SU-DHL-6 (cell line): ENCODE data around the gene SIPA1.
"Not testable (repeated sequence)": the region's sequence is repeated elsewhere in the genome, so short reads cannot be mapped to it uniquely, and the experiment has no call there.

Source experiments
- H2AFZ ChIP-seq: fragments of 200-600 bp; sonication (generic); 2 replicates; pipeline ENCODE4 v1.6.1; 2014; ENCODE audit warnings: low read depth, mild to moderate bottlenecking, moderate library complexity, mixed read lengths, antibody characterized with exemption, low read length; ENCODE audit not compliant: severe bottlenecking
- H3F3A ChIP-seq: fragments of 200-600 bp; shearing (Covaris generic); 2 replicates; pipeline ENCODE4 v1.6.0; 2016; ENCODE audit warnings: antibody characterized with exemption, mild to moderate bottlenecking; ENCODE audit not compliant: insufficient read depth
- H3K27ac ChIP-seq: fragments of 200-600 bp; sonication (generic); 2 replicates; pipeline ENCODE4 v1.5.1; 2016; ENCODE audit warnings: low read depth, mild to moderate bottlenecking, low read length, moderate library complexity, mixed read lengths
- H3K27me3 ChIP-seq: fragments of 200-600 bp; sonication (generic), shearing (Covaris generic); 2 replicates; pipeline ENCODE4 v1.6.0; 2014; ENCODE audit warnings: mild to moderate bottlenecking, low read length
- H3K36me3 ChIP-seq: fragments of 200-600 bp; sonication (generic); 2 replicates; pipeline ENCODE4 v1.6.1; 2014; ENCODE audit warnings: mild to moderate bottlenecking, low read length, mixed read lengths
- H3K4me2 ChIP-seq: fragments of 300-600, 200-600 bp; shearing (Covaris generic), sonication (generic); 2 replicates; pipeline ENCODE4 v1.6.0; 2014; ENCODE audit warnings: low read length, low read depth, mild to moderate bottlenecking; ENCODE audit not compliant: poor library complexity, severe bottlenecking
- H3K4me3 ChIP-seq: fragments of 200-600 bp; sonication (generic); 2 replicates; pipeline ENCODE4 v1.5.1; 2014; ENCODE audit warnings: antibody characterized with exemption, low read length, mild to moderate bottlenecking, mixed read lengths; ENCODE audit not compliant: insufficient read depth, poor library complexity, severe bottlenecking
- H3K79me2 ChIP-seq: fragments of 200-600 bp; sonication (generic); 2 replicates; pipeline ENCODE4 v1.6.1; 2014; ENCODE audit warnings: mild to moderate bottlenecking, low read length, moderate library complexity; ENCODE audit not compliant: insufficient read depth
- H3K9ac ChIP-seq: fragments of 200-600 bp; sonication (generic); 2 replicates; pipeline ENCODE4 v1.7.0; 2014; ENCODE audit warnings: mild to moderate bottlenecking, low read length
- H3K9me2 ChIP-seq: fragments of 200-600 bp; sonication (generic); replicated peaks from 2 replicates; pipeline ENCODE4 v1.6.1; 2014; ENCODE audit warnings: low read length; ENCODE audit not compliant: insufficient read depth
- H3K9me3 ChIP-seq: fragments of 200-600 bp; sonication (generic); 2 replicates; pipeline ENCODE4 v1.6.1; 2014; ENCODE audit warnings: low read length, mixed read lengths; ENCODE audit not compliant: insufficient read depth
- H4K20me1 ChIP-seq: fragments of 200-600 bp; sonication (generic); 2 replicates; pipeline ENCODE4 v1.6.1; 2014; ENCODE audit warnings: low read depth, mild to moderate bottlenecking, antibody characterized with exemption, low read length, moderate library complexity, mixed read lengths
- EZH2phosphoT487 ChIP-seq: fragments of 200-600 bp; sonication (generic), shearing (Covaris generic); conservative IDR thresholded peaks from 2 replicates; pipeline ENCODE4 v1.6.1; 2018; ENCODE audit warnings: mild to moderate bottlenecking, antibody characterized with exemption, low read length, moderate library complexity, mixed read lengths
- TF ChIP-seq, protein P1 (sequence below): fragments of 200-600 bp; sonication (generic); IDR thresholded peaks from one replicate; pipeline ENCODE4 v1.5.1; 2017; ENCODE audit warnings: antibody characterized with exemption, mild to moderate bottlenecking, low read length, moderate library complexity; ENCODE audit not compliant: insufficient read depth, poor library complexity, severe bottlenecking

The SIPA1 gene

DNA sequence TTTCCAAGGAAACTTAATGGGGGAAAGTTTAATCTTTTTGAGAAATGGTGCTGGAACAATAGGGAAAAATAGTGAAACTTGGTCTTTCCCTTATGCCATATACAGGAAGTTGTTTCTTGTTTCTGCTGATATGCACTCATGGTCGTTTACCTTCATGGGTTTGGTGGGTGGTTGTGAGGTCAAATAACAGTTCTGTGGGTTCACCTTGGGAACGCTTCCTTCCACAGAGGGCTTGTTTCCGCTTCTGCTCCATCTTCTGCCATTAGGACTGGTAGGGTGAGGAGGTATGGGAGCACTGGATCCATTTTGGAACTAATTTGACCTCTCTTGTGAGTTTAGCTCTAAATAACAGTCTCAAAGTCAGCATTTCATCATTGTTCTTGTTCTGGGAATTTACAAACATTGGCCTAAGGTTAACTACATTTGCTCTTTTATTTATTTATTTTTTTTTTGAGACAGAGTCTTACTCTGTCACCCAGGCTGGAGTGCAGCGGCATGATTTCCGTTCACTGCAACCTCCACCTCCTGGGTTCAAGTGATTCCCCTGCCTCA is 42.4 kb downstream of the SIPA1 start:
- Histone ChIP-seq H3K4me3 (no peak overlapping the region), H2AFZ (no peak overlapping the region), H3K9ac (no peak overlapping the region), H3K79me2 (no peaks in the 10 kb centered on the region), H3K36me3 (no peaks in the 10 kb centered on the region), H3K27ac (no peak overlapping the region), H4K20me1 (no peaks in the 10 kb centered on the region), H3K9me3 (no peaks in the 10 kb centered on the region), H3K9me2 (no peaks in the 10 kb centered on the region), H3K4me2 (no peak overlapping the region), H3K27me3 (no peaks in the 10 kb centered on the region), H3F3A (no peaks in the 10 kb centered on the region)
- TF ChIP-seq, protein P1, sequence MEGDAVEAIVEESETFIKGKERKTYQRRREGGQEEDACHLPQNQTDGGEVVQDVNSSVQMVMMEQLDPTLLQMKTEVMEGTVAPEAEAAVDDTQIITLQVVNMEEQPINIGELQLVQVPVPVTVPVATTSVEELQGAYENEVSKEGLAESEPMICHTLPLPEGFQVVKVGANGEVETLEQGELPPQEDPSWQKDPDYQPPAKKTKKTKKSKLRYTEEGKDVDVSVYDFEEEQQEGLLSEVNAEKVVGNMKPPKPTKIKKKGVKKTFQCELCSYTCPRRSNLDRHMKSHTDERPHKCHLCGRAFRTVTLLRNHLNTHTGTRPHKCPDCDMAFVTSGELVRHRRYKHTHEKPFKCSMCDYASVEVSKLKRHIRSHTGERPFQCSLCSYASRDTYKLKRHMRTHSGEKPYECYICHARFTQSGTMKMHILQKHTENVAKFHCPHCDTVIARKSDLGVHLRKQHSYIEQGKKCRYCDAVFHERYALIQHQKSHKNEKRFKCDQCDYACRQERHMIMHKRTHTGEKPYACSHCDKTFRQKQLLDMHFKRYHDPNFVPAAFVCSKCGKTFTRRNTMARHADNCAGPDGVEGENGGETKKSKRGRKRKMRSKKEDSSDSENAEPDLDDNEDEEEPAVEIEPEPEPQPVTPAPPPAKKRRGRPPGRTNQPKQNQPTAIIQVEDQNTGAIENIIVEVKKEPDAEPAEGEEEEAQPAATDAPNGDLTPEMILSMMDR = no peak
- no peak for TF ChIP-seq EZH2phosphoT487

DNA sequence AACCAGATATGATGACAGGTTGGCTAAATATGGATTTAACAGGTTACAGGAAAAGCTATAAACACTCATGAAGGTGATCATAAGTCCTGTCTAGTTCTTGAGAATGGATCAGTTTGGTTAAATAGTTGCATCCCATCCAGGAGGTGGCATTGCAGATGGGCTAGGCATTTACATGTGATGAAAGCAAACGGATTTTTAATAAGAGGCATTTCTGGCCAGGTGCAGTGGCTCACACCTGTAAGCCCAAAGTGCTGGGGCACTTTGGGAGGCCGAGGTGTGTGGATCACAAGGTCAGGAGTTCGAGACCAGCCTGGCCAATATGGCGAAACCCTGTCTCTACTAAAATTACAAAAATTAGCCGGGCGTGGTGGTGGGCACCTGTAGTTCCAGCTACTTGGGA is 45.6 kb downstream of the SIPA1 start:
- H3K79me2 ChIP-seq, H3K36me3 ChIP-seq, H3F3A ChIP-seq, H4K20me1 ChIP-seq, H3K9me3 ChIP-seq, H3K27ac ChIP-seq, H3K4me2 ChIP-seq, H3K9ac ChIP-seq, H3K4me3 ChIP-seq, H3K27me3 ChIP-seq, H3K9me2 ChIP-seq, H2AFZ ChIP-seq: not testable (repeated sequence)

DNA sequence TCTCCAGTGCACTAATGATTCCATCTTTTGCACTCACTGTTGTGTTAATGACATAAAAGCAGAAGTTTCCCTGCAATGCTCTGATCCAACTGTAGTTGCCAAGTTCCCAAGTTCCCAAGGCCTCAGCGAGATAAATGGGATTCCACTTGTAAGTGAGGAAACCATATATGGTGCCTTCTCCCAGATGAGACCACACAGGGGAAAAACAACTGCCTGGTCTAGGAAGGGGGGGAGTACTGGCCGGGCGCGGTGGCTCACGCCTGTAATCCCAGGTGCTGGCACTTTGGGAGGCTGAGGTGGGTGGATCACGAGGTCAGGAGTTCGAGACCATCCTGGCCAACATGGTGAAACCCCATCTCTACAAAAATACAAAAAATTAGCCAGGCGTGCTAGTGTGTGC is 48.1 kb downstream of the SIPA1 start:
- no peak for TF ChIP-seq EZH2phosphoT487
- TF ChIP-seq, protein P1 = no peak

DNA sequence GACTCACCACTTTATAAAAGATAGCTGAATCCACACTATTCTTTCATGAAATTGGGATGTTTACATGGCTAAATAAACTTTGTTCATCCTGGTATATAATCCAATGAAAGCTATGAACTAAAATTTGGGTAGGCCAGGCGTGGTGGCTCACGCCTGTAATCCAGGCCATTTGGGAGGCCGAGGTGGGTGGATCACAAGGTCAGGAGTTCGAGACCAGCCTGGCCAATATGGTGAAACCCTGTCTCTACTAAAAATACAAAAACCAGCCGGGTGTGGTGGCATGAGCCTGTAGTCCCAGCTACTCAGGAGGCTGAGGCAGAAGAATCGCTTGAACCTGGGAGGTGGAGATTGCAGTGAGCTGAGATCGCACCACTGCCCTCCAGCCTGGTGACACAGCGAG is 53.9 kb downstream of the SIPA1 start:
- H3K9me3 ChIP-seq, H3F3A ChIP-seq, H4K20me1 ChIP-seq, H3K27me3 ChIP-seq, H3K36me3 ChIP-seq, H3K9me2 ChIP-seq, H3K4me3 ChIP-seq, H3K4me2 ChIP-seq, H3K27ac ChIP-seq, H2AFZ ChIP-seq, H3K9ac ChIP-seq, H3K79me2 ChIP-seq: not testable (repeated sequence)

More for the DNA sequence above, 48.1 kb downstream of the SIPA1 start:
- H3K9me3 ChIP-seq = no peaks in the 10 kb centered on the region
- no peak overlapping the region for H3K9ac ChIP-seq
- no peaks in the 10 kb centered on the region for H3F3A ChIP-seq
- H3K4me3 ChIP-seq = no peak overlapping the region
- no peaks in the 10 kb centered on the region for H3K9me2 ChIP-seq
- H3K27me3 ChIP-seq = no peaks in the 10 kb centered on the region
- no peaks in the 10 kb centered on the region for H3K79me2 ChIP-seq
- no peak overlapping the region for H3K27ac ChIP-seq
- no peak overlapping the region for H2AFZ ChIP-seq
- no peaks in the 10 kb centered on the region for H4K20me1 ChIP-seq
- no peaks in the 10 kb centered on the region for H3K36me3 ChIP-seq
- no peak overlapping the region for H3K4me2 ChIP-seq
